ENCODE measurements around the gene ZBP1.

GRCh38 chr20:57582432-57583288 lies 37.6 kb downstream of the ZBP1 start:
- TF ChIP-seq CTCF (conservative IDR thresholded peaks at IDR 0.05; ENCODE audit: low read depth, low read length) = peak; percentile 80
- no peak for TF ChIP-seq EZH2 (IDR thresholded peaks at IDR 0.05; ENCODE audit: low read length, unreplicated experiment)
- TF ChIP-seq EZH2phosphoT487 (IDR thresholded peaks at IDR 0.05; ENCODE audit: borderline replicate concordance, low read length) = no peak
